Chondrocyte (in vitro differentiated cells): Measurements from ENCODE around the gene IL1RL1. TPM values are rescaled to one million over a fixed set of nuclear protein-coding genes. Genes with fewer than 3 reads are reported as not detected.

Experiments
- DNase-seq: peaks from one replicate; pipeline ENCODE4 v3.0.0; 2021; ENCODE audit warnings: mixed read lengths, low spot score
- H3K27ac Mint-ChIP-seq: one replicate; pipeline ENCODE4 v1.8.0; 2021; ENCODE audit warnings: mild to moderate bottlenecking, moderate library complexity, mixed read lengths; ENCODE audit not compliant: unreplicated experiment
- H3K27me3 Mint-ChIP-seq: 2 replicates; pipeline ENCODE4 v1.8.0; 2021; ENCODE audit warnings: low read depth, mixed read lengths
- H3K36me3 Mint-ChIP-seq: 2 replicates; pipeline ENCODE4 v1.8.0; 2021; ENCODE audit warnings: low read depth, mixed read lengths
- H3K4me1 Mint-ChIP-seq: 2 replicates; pipeline ENCODE4 v1.8.0; 2021; ENCODE audit warnings: low read depth, mild to moderate bottlenecking, mixed read lengths
- H3K4me3 Mint-ChIP-seq: one replicate; pipeline ENCODE4 v1.8.0; 2021; ENCODE audit warnings: mild to moderate bottlenecking, moderate library complexity, mixed read lengths; ENCODE audit not compliant: unreplicated experiment
- H3K9me3 Mint-ChIP-seq: 2 replicates; pipeline ENCODE4 v1.8.0; 2021; ENCODE audit warnings: low read depth, mixed read lengths
- total RNA-seq: library from RNA; stranded (reverse); gene quantifications from 3 replicates; pipeline ENCODE4 v1.2.1, GENCODE V29; 2021
- TF ChIP-seq, protein P1 (sequence below): fragments of 200-600 bp; sonication (generic); IDR thresholded peaks from 2 replicates; pipeline ENCODE4 v1.5.0; 2021; ENCODE audit warnings: antibody characterized with exemption, mild to moderate bottlenecking, moderate library complexity

IL1RL1 gene
- total RNA-seq, 1 donor from 2014 or later, result not detected

DNA sequence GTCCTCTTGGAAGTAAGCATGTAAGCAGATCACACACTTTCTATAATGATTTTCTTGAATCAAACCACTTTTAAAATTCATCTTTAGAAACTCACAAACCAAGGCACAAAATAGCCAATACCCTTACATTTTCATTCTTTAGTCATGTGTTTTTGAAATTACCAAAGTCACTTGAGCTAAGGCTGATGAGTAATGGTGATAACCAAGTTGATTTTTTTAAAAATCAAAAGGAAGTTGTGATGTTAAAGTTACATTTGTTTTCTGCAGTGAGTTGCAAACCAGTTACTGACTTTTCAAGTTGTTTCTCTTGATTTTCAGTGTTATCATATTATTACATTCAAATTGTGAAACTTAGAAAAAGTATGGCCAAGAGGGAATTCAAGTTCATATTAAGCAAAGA, 90.1 kb downstream of the IL1RL1 start:
- Mint-ChIP-seq H3K9me3 (peaks cover 3% of the 10 kb centered on the region), H3K36me3 (no peaks in the 10 kb centered on the region), H3K27ac (no peak overlapping the region), H3K4me1 (no peaks in the 10 kb centered on the region), H3K27me3 (peaks cover 11% of the 10 kb centered on the region), H3K4me3 (no peak overlapping the region)
- TF ChIP-seq, protein P1, sequence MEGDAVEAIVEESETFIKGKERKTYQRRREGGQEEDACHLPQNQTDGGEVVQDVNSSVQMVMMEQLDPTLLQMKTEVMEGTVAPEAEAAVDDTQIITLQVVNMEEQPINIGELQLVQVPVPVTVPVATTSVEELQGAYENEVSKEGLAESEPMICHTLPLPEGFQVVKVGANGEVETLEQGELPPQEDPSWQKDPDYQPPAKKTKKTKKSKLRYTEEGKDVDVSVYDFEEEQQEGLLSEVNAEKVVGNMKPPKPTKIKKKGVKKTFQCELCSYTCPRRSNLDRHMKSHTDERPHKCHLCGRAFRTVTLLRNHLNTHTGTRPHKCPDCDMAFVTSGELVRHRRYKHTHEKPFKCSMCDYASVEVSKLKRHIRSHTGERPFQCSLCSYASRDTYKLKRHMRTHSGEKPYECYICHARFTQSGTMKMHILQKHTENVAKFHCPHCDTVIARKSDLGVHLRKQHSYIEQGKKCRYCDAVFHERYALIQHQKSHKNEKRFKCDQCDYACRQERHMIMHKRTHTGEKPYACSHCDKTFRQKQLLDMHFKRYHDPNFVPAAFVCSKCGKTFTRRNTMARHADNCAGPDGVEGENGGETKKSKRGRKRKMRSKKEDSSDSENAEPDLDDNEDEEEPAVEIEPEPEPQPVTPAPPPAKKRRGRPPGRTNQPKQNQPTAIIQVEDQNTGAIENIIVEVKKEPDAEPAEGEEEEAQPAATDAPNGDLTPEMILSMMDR, result no peak
- no peak for DNase-seq

Other genes with a start within 250 kb of the IL1RL1 start
- 22.0 to 53.7 TPM (median 22.9 TPM) in 3 replicates for gene IL1R1, start 168.8 kb upstream of the IL1RL1 start, total RNA-seq
- gene IL1RL2, start 124.5 kb upstream of the IL1RL1 start, total RNA-seq, result 0.07 to 0.46 TPM in 2 of 3 replicates, not detected in the other
- gene IL18R1, start 44.2 kb downstream of the IL1RL1 start, total RNA-seq, result 0.37 to 1.1 TPM (median 0.49 TPM) in 3 replicates
- gene IL18RAP, start 111.6 kb downstream of the IL1RL1 start, total RNA-seq, result not detected in 3 replicates
- not detected in 3 replicates for gene SLC9A4, start 161.7 kb downstream of the IL1RL1 start, total RNA-seq